Parathyroid adenoma (tissue), 2 donors: ENCODE data around the gene BCL11A.

Experiments
- H2AFZ ChIP-seq: fragments of 300-600 bp; sonication (generic); one replicate; pipeline ENCODE4 v1.7.0; 2017; ENCODE audit warnings: antibody characterized with exemption, mild to moderate bottlenecking
- H3K27ac ChIP-seq: fragments of 300-600 bp; sonication (generic); one replicate; pipeline ENCODE4 v1.7.0; 2017
- H3K27me3 ChIP-seq: fragments of 300-600 bp; sonication (generic); one replicate; pipeline ENCODE4 v1.7.0; 2017; ENCODE audit warnings: low read length; ENCODE audit not compliant: control insufficient read depth, insufficient read depth
- H3K36me3 ChIP-seq: fragments of 300-600 bp; sonication (generic); one replicate; pipeline ENCODE4 v1.7.0; 2017; ENCODE audit warnings: low read length; ENCODE audit not compliant: control insufficient read depth, insufficient read depth
- H3K4me1 ChIP-seq: fragments of 300-600 bp; sonication (generic); one replicate; pipeline ENCODE4 v1.7.0; 2017; ENCODE audit warnings: control low read depth
- H3K4me2 ChIP-seq: fragments of 300-600 bp; sonication (generic); one replicate; pipeline ENCODE4 v1.7.0; 2017; ENCODE audit warnings: low read length
- H3K4me3 ChIP-seq: fragments of 300-600 bp; sonication (generic); one replicate; pipeline ENCODE4 v1.7.0; 2017; ENCODE audit warnings: low read depth, low read length
- H3K79me2 ChIP-seq: fragments of 300-600 bp; sonication (generic); one replicate; pipeline ENCODE4 v1.7.0; 2017; ENCODE audit warnings: control low read depth
- H3K9ac ChIP-seq: fragments of 300-600 bp; sonication (generic); one replicate; pipeline ENCODE4 v1.7.0; 2017; ENCODE audit warnings: mild to moderate bottlenecking
- H3K9me3 ChIP-seq: fragments of 300-600 bp; sonication (generic); one replicate; pipeline ENCODE4 v1.7.0; 2017; ENCODE audit warnings: low read length; ENCODE audit not compliant: control insufficient read depth
- CTCF ChIP-seq: fragments of 300-600 bp; sonication (generic); IDR thresholded peaks from one replicate; pipeline ENCODE4 v1.7.0; 2017; ENCODE audit warnings: antibody characterized with exemption, mild to moderate bottlenecking
- donor health status: primary hyperparathyroidism.

The BCL11A gene

DNA sequence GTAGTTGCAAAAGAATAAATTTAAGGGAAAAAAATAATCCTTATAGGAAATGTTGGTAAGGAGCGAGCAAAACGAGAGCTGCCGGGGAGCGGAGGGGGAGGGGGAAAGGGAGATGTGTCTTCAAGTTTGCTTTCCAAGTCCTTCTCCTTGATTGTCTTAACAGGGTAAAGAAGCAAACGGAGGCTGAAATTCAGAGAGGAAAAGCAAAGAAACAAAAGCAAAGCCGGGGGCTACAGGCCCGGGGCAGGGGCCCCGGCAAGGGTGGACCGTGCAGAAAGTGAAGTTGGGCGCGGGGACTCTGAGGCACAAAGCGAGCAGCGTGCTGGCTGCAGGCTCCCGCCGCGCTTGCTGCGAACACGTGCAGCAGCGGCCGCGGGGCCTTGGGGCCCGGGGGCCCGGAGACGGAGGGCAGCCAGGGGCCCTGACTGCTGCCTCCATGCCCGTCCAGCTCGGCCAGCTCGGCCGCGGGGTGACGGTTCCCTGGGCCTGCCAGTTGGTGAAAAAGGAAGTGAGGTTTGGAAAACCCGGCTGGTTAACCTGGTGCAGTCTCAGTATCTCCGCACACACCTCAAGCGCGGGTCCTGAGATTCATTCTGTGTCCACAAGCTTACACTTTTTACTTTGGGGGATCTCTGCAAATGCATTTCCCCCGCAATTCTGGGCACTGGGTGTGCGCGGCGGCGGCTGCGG, 4.1 kb downstream of the BCL11A start:
- no peaks in the 10 kb centered on the region for H3K79me2 ChIP-seq
- H3K27ac ChIP-seq: no peak overlapping the region
- H3K4me1 ChIP-seq: no peaks in the 10 kb centered on the region
- H3K4me2 ChIP-seq: peak overlapping the region; percentile 83
- H3K9me3 ChIP-seq: no peaks in the 10 kb centered on the region
- H3K9ac ChIP-seq: no peak overlapping the region
- H2AFZ ChIP-seq: peak overlapping the region; percentile 74
- H3K27me3 ChIP-seq: no peaks in the 10 kb centered on the region
- H3K36me3 ChIP-seq: no peaks in the 10 kb centered on the region
- no peak for TF ChIP-seq CTCF
- H3K4me3 ChIP-seq: peak overlapping the region; percentile 74

DNA sequence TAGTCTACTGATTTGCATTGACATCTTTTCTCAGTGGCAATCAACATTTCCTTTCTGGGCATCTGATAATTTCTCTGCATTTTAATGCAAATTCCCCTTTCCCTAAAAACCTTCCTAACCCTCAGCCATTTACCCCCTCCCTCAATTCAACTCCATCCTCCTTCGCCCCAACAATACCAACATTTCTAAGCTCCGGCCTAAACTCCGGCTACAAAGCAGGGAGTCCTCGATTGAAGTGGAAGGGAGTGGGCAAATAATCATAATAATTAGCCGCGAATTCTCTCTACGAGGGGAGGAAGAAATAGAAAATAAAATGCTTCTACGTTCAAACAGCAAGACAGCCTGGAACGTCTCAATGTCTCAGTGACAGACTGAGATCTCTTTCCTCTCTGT, 4.6 kb downstream of the BCL11A start:
- Histone ChIP-seq H3K4me3 (no peak overlapping the region), H2AFZ (no peak overlapping the region), H3K79me2 (no peaks in the 10 kb centered on the region), H3K36me3 (no peaks in the 10 kb centered on the region), H3K9ac (no peak overlapping the region), H3K27me3 (no peaks in the 10 kb centered on the region), H3K27ac (no peak overlapping the region), H3K4me2 (no peak overlapping the region), H3K9me3 (no peaks in the 10 kb centered on the region), H3K4me1 (no peaks in the 10 kb centered on the region)
- TF ChIP-seq CTCF: no peak

GRCh38 chr2:60548311-60548710, 5.1 kb downstream of the BCL11A start:
- no peak overlapping the region for H2AFZ ChIP-seq
- H3K27ac ChIP-seq: no peak overlapping the region
- no peaks in the 10 kb centered on the region for H3K4me1 ChIP-seq
- no peaks in the 10 kb centered on the region for H3K9me3 ChIP-seq
- no peaks in the 10 kb centered on the region for H3K79me2 ChIP-seq
- TF ChIP-seq CTCF: no peak
- no peaks in the 10 kb centered on the region for H3K36me3 ChIP-seq
- no peaks in the 10 kb centered on the region for H3K27me3 ChIP-seq
- no peak overlapping the region for H3K4me2 ChIP-seq
- no peak overlapping the region for H3K9ac ChIP-seq
- no peak overlapping the region for H3K4me3 ChIP-seq

DNA sequence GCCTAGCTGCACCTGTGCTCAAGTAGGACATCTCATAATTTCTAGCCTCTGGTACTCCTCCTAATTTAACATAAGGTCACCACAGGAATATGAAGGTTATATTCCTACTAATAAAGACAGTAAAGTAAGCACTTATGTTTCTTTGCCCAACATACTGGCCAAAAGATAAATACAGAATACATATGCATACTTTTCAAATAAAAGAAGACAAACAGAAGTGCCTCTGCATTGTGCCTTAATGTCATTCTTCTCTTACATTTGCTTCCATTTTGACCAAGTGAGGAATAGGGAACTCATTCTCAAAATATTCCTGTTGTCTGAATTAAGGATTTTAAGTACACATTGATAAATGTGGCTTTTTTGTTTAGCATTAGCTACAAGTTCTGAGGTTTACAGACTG, 5.6 kb downstream of the BCL11A start:
- Histone ChIP-seq H2AFZ (no peak overlapping the region), H3K27me3 (no peaks in the 10 kb centered on the region), H3K36me3 (no peaks in the 10 kb centered on the region), H3K27ac (no peak overlapping the region), H3K4me2 (no peak overlapping the region), H3K4me1 (no peaks in the 10 kb centered on the region), H3K79me2 (no peaks in the 10 kb centered on the region), H3K9me3 (no peaks in the 10 kb centered on the region), H3K4me3 (no peak overlapping the region), H3K9ac (no peak overlapping the region)
- TF ChIP-seq CTCF: no peak

GRCh38 chr2:60546756-60547420, 6.6 kb downstream of the BCL11A start:
- Histone ChIP-seq H3K4me2 (no peak overlapping the region), H3K27me3 (no peaks in the 10 kb centered on the region), H3K27ac (no peak overlapping the region), H3K79me2 (no peaks in the 10 kb centered on the region), H3K4me3 (no peak overlapping the region), H3K4me1 (no peaks in the 10 kb centered on the region), H3K36me3 (no peaks in the 10 kb centered on the region), H3K9me3 (no peaks in the 10 kb centered on the region), H3K9ac (no peak overlapping the region), H2AFZ (no peak overlapping the region)
- no peak for TF ChIP-seq CTCF
